ENCODE results near the gene ZCRB1.
"Not testable (repeated sequence)": the region's sequence is repeated elsewhere in the genome, so short reads cannot be mapped to it uniquely, and the experiment has no call there.

ZCRB1 gene

DNA sequence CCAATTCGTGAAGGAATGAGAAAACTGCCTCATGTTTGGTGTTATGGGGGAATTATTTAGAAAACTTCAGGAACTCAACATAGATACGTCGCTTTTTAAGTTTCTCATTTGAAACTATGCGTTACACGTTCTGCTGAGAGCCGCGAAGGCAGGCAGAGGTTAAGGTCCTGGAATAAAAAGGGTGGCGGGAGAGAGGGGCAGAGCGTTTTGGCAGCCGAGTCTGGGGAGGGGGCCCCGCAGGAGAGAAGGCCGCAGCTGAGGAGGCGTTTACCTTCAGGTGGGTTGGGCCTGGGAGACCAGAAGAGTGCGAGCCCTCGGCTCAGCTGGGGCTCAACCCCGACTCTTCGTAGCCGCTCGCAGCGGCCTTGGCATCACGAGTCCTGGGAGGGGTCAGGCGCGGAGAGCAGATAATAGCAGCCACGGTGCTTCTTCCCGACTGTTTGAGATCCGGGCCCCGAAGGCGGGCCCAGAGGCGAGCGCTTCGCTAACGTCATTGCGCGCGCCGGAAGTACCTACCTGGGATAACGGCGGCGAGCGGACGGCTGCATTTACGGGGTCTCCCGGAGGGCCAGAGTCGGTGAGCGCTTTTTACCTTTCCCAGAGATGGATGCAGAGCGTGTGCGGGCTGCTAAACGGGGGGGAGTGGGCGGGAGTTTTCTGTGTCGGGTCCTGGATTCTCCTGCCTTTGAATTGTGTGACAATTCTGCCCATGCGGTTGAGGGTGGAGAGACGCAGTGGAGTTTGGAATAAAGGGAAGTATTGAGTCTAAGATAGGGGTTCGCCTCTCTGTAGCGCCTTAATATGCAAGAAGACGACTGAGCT lies at the start of gene ZCRB1, which contains the start of gene PPHLN1:
TSS of gene ZCRB1 (minus strand) at position 442 of the 822 bp plus-strand sequence. CDS start 1,992 bp downstream, outside the sequence.
TSS of gene PPHLN1 (plus strand) at position 515 of the 822 bp plus-strand sequence. CDS start 9,736 bp downstream, outside the sequence.
- DNase-seq (ENCODE audit: low spot score): peak; percentile 85

- DNase-seq (ENCODE audit: low spot score): no peak
These were observed 47.8 kb upstream of the ZCRB1 start for GRCh38 chr12:42373669-42374068.

GRCh38 chr12:42372154-42372791 lies 46.4 kb upstream of the ZCRB1 start:
- DNase-seq (ENCODE audit: low spot score): peak; percentile 72

- no peak for DNase-seq (ENCODE audit: low spot score)
These were observed 44.1 kb upstream of the ZCRB1 start for GRCh38 chr12:42370013-42370412.

DNA sequence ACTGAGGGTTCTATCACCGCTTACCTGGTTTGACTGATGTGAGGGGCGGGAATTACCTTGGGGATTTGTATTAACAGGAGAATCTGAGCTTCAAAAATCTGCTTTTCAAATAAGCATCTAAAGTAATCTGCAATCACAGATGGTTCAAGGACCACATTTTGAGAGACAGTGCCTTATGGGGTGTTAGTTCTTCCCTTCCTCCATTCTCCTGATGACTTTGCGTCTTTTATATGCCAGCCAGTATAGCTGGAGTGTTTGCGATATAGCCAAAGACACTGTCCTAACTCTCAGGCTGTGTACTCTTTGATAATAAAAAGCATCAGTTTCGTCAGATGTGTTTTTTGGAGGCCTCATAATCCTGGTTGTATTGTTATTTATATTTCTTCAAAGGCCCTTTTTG lies 39.6 kb upstream of the ZCRB1 start:
- DNase-seq (ENCODE audit: low spot score): no peak

DNA sequence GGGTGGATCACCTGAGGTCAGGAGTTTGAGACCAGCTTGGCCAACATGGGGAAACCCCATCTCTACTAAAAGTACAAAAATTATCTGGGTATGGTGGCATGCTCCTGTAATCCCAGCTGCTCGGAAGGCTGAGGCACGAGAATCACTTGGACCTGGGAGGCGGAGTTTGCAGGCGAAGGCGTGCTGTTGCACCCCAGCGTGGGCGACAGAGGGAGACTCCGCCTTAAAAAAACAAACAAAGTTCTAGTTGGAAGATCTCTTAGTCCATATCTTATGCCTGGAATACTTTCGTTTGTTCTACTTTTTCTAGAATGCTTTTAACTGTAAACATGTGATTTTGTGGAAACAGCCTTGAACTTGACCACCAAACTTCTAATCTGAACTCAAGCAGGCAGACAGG lies 38.8 kb upstream of the ZCRB1 start:
- no peak for DNase-seq (ENCODE audit: low spot score)

GRCh38 chr12:42362647-42363260 lies 36.9 kb upstream of the ZCRB1 start:
- DNase-seq (ENCODE audit: low spot score): no peak

DNA sequence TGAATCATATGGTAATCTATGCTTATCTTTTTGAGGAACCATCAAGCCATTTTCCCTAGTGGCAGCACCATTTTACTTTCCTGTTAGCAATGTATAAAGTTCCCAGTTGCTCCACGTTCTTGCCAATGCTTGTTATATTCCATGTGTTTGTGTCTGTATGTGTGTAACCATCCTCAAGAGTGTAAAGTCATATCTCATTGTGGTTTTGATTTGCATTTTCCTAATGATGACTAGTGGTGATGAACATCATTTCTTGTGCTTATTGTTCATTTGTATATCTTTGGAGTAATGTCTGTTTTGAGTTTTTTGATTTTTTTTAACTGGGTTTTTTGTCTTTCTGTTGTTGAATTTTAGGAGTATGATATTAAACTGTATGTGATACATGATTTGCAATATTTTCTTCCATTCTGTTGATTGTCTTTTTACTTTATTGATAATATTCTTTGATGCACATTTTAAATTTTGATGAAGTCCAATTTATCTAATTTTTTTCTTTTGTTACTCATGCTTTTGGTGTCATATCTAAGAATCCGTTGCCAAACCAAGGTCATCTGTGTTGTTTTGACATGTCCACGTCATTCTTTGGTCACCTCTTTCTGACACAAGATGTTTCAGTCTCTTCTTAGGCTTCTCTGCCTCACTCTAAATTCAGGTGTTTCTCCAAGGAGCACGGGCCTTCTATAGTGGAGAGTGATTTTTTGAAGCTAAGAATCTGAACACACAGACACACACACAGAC lies 36.2 kb upstream of the ZCRB1 start:
- no peak for DNase-seq (ENCODE audit: low spot score)

- DNase-seq (ENCODE audit: low spot score): no peak
These were observed 35.0 kb upstream of the ZCRB1 start for GRCh38 chr12:42360747-42361403.

DNA sequence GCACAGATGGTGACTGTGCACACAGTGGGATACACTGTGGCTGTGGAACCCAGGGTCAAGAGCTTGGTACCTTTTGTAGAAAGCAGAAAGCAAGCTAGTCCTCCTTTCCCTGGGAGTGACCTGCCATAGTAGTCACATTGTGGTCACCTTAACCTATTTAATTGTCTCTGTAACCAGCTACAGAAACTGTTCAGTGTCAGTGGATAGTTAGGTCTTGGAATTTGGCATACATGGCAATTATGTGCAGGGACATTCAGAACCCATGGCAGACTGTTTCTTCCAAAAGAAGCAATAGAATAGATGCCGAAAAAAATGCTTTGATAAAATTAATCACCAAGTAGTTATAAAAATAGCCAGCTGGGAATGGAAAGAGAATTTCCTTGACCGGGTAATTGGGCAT lies 30.4 kb upstream of the ZCRB1 start:
- DNase-seq (ENCODE audit: low spot score): no peak

GRCh38 chr12:42350021-42350407 lies 24.1 kb upstream of the ZCRB1 start:
- not testable (repeated sequence) for DNase-seq (ENCODE audit: low spot score)

DNA sequence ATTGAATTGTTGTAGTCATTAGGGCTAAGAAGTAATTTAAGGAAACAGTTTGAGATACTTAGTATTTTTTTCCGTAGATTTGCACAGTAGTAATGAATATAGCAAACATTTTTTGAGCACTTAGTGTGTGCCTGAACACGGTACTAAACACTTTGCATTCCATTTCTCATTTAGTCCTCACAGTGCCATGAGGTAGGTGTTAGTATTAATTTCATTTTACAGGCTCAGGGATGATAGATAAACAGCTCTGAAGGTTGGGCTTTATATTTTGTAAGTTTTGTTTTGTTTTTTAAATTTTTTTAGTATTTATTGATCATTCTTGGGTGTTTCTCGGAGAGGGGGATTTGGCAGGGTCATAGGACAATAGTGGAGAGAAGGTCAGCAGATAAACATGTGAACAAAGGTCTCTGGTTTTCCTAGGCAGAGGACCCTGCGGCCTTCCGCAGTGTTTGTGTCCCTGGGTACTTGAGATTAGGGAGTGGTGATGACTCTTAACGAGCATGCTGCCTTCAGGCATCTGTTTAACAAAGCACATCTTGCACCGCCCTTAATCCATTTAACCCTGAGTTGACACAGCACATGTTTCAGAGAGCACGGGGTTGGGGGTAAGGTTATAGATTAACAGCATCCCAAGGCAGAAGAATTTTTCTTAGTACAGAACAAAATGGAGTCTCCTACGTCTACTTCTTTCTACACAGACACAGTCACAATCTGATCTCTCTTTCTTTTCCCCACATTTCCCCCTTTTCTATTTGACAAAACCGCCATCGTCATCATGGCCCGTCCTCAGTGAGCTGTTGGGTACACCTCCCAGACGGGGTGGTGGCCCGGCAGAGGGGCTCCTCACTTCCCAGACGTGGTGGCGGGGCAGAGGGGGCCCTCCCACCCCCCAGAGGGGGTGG lies 23.5 kb upstream of the ZCRB1 start:
- DNase-seq (ENCODE audit: low spot score): not testable (repeated sequence)

- DNase-seq (ENCODE audit: low spot score): no peak
These were observed 20.6 kb upstream of the ZCRB1 start for GRCh38 chr12:42346403-42347002.

DNA sequence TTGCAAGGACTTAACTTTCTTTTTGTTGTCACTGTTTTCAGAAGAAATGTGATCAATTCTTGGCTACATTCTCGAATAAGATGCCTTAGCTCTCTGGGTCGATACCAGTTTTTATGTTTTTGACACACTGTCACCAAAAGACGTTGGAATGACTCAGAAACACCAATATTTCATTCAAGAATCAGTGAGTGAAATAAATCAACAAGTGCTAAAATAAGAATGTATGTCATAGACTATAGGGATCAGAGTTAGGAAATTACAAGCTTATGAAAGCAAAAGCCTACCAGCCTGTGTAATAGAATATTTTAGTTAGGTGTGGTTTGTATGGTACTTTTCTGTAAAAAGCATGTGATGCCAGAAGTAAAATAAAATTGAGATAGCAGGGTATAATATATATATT lies 17.8 kb upstream of the ZCRB1 start:
- DNase-seq (ENCODE audit: low spot score): no peak

DNA sequence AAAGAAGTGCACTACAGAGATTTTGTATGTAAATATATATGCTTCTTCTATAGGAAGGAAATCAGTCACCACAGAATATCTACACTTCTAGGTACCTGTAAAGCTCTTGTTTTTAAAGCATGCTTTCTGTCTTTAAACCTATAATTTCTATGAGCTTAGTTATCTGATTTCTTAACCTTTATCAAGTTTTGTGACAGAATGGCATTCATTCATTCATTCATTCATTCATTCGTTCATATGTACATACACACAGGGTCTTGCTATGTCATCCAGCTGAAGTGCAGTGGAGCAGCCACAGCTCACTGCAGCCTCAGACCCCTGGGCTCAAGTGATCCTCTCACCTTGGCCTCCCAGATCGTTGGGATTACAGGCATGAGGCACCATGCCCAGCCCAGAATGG lies 16.1 kb upstream of the ZCRB1 start:
- no peak for DNase-seq (ENCODE audit: low spot score)

GRCh38 chr12:42338280-42338679 lies 12.4 kb upstream of the ZCRB1 start:
- no peak for DNase-seq (ENCODE audit: low spot score)

GRCh38 chr12:42336286-42336685 lies 10.4 kb upstream of the ZCRB1 start:
- DNase-seq (ENCODE audit: low spot score): no peak

DNA sequence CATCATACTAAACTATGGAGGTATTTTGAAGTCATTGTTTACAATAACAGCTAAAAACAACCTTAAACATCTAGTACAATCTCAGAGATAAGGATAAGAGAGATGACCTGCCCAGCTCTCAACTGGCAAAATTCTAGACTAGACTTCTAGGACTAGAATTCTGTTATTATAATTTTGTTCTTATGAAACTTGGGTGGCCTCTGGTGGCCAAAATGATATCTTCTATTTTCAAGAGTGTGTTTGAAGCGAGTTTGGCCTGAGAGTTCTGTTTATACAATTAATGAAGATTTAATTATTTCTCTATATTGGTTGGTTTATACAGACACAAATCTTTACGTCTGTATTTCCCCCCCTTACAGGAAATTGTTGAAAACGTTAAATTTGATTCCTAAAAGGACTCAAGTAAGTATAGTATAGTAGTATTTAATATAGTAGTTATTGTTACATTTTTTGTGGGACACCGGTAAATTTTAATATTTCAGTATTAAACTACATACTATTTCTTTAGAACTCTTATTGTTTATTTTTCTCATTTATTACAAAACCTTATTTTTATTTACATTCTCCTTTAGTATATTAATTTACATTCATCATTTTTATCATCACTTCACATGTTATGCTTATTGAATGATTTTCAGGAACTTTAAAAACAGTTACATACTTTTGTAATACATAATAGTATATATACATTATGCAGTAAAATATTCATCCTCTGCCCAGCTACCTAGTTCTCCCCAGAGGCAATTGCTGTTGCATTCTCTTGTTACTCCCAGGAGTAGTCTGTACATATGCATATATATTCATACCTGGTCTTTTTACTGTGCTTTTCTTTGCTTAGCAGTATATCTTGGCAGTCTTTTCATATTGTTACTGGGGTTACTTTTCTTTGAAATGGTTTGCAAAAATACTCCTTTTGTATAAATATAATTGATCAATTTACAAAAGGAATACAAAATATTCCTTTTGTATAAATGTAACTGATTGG lies 6.7 kb upstream of the ZCRB1 start:
- DNase-seq (ENCODE audit: low spot score): peak; percentile 74

DNA sequence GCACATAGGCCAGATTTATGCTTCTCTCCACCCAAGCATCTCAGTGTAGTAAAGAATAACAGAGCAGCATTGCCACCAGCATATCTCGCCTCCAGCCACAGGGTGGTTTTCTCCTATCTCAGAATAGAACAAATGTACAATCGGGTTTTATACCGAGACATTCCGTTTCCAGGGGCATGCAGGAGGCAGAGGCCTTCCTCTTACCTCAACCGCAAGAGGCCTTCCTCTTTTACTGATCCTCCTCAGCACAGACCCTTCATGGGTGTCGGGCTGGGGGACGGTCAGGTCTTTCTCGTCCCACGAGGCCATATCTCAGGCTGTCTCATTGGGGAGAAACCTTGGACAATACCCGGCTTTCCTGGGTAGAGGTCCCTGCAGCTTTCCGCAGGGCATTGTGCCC lies 4.2 kb upstream of the ZCRB1 start:
- DNase-seq (ENCODE audit: low spot score): not testable (repeated sequence)
